PC-3 (cell line): ENCODE results near the gene SLC35F3.

Experiments
- CTCF ChIP-seq: fragments of 300-600 bp; sonication (generic); conservative IDR thresholded peaks from 2 replicates; pipeline ENCODE4 v1.5.1; 2017; ENCODE audit warnings: antibody characterized with exemption, low read depth, mild to moderate bottlenecking, low read length
- EZH2 ChIP-seq: fragments of 300-600 bp; sonication (generic); IDR thresholded peaks from one replicate; pipeline ENCODE4 v1.6.1; 2017; ENCODE audit warnings: antibody characterized with exemption, mild to moderate bottlenecking, low read length; ENCODE audit not compliant: unreplicated experiment

GRCh38 chr1:234221601-234222000 is 317.1 kb downstream of the SLC35F3 start:
- TF ChIP-seq CTCF (no peak), EZH2 (no peak)
